NB4 (cell line): ENCODE data around the gene NET1.

ENCODE experiments used
- DNase-seq: peaks from one replicate; pipeline ENCODE4 v3.0.0; 2010; ENCODE audit warnings: low read depth
- H3K4me3 ChIP-seq: one replicate; pipeline ENCODE4 v1.5.1; 2011; ENCODE audit warnings: mild to moderate bottlenecking, low read depth, low read length, moderate library complexity
- CTCF ChIP-seq: IDR thresholded peaks from one replicate; pipeline ENCODE4 v1.5.1; 2012; ENCODE audit warnings: low read depth, low read length
- MAX ChIP-seq: IDR thresholded peaks from 2 replicates; pipeline ENCODE4 v1.6.1; 2011; ENCODE audit warnings: low read depth, low read length
- MYC ChIP-seq: IDR thresholded peaks from 2 replicates; pipeline ENCODE4 v1.6.1; 2011; ENCODE audit warnings: low read depth, low read length
- POLR2A ChIP-seq: IDR thresholded peaks from 2 replicates; pipeline ENCODE4 v1.6.1; 2011; ENCODE audit warnings: mild to moderate bottlenecking; ENCODE audit not compliant: insufficient read length; ENCODE audit errors: extremely low read depth

Gene NET1

GRCh38 chr10:5461203-5461588, 48.8 kb downstream of the NET1 start:
- peak; percentile 55 for DNase-seq
- H3K4me3 ChIP-seq = no peak overlapping the region
- no peak for TF ChIP-seq MYC

GRCh38 chr10:5461914-5462840, 49.8 kb downstream of the NET1 start:
- TF ChIP-seq POLR2A (no peak), MAX (0 out of 2 replicates have a peak, but pooled peaks have one; percentile 28), MYC (peak; percentile 62), CTCF (no peak)
- no peak overlapping the region for H3K4me3 ChIP-seq
- DNase-seq = peak; percentile 61

GRCh38 chr10:5462841-5463293, 50.5 kb downstream of the NET1 start:
- no peak for DNase-seq
- no peak overlapping the region for H3K4me3 ChIP-seq
- no peak for TF ChIP-seq MYC
- TF ChIP-seq MAX = no peak
- TF ChIP-seq POLR2A = no peak
- no peak for TF ChIP-seq CTCF

GRCh38 chr10:5464546-5464945, 52.2 kb downstream of the NET1 start:
- DNase-seq = no peak
- H3K4me3 ChIP-seq = no peak overlapping the region
- TF ChIP-seq POLR2A (no peak), CTCF (no peak), MYC (no peak), MAX (no peak)

GRCh38 chr10:5465976-5466450, 53.7 kb downstream of the NET1 start:
- TF ChIP-seq POLR2A (no peak), MAX (no peak), CTCF (no peak), MYC (no peak)
- H3K4me3 ChIP-seq = no peak overlapping the region
- no peak for DNase-seq

- DNase-seq = no peak
- TF ChIP-seq MAX (no peak), MYC (no peak), CTCF (no peak), POLR2A (no peak)
- H3K4me3 ChIP-seq = no peak overlapping the region
Measured at GRCh38 chr10:5466451-5467206, 54.3 kb downstream of the NET1 start.
